ENCODE results near the gene LRRC37A.
"Not testable (repeated sequence)": the region's sequence is repeated elsewhere in the genome, so short reads cannot be mapped to it uniquely, and the experiment has no call there.

LRRC37A gene

DNA sequence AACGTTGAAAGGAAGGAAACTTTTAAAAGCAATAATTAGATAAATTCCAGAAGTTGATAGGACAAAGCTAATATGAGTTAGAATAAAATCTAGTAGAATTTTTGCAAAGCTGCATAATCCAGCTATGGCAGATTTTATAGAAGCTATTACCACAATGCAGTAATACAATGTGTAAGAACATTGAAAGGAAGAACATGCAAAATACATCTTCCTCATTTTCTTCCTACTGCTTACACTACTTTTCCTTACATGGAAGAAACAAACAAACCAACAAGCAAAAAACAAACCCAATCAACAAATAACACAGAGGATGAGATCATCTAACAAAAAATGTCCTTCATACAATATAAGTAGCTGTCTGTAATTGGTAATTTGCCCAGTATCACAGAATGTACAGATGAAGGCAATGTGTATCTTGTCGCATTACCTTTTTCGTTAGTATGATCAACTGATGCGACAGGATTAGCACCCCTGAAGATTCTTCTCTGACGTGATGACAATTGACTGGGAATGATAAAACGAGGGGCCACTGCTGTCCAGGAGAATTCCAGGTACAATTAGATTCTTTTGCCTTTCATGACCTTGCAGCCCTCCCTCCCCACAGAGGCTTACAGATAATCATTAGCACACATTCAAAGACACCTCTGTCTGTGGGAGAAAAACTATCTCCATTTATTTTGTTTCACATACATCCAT is 21.2 kb upstream of the LRRC37A start:
- TF ChIP-seq REST (IDR thresholded peaks at IDR 0.05; ENCODE audit: insufficient read depth in 1 of 2, low read depth in 2 of 2, low read length in 2 of 2) (no peak), FOXP2 (optimal IDR thresholded peaks at IDR 0.05; ENCODE audit: borderline replicate concordance, extremely low read depth, extremely low read length, insufficient read depth) (no peak), POLR2AphosphoS5 (IDR thresholded peaks at IDR 0.05; ENCODE audit: low read depth, low read length) (no peak), SIN3A (IDR thresholded peaks at IDR 0.05; ENCODE audit: borderline replicate concordance, insufficient read depth, low read length) (no peak), TAF1 (IDR thresholded peaks at IDR 0.05; ENCODE audit: borderline replicate concordance, insufficient read depth, low read length) (no peak)

DNA sequence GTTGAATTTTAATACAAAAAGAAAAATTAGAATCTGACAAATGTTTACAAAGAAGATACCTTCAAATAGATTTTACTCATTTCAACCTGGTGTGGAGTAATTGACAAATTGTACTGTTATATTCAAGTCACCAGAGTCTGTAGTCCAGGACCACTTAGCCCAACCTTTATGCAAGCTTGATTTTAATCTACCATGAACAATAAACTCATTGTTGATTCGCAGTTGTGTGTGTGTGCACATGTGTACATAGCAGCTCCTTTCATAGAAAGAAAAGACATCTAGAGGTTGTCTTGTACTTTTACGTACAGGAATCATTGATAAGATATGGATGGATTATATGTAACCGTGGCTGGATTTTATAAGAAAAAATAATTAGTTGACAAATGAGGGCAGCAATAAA is 20.7 kb upstream of the LRRC37A start:
- TF ChIP-seq TAF1 (IDR thresholded peaks at IDR 0.05; ENCODE audit: borderline replicate concordance, insufficient read depth, low read length) (no peak), FOXP2 (optimal IDR thresholded peaks at IDR 0.05; ENCODE audit: borderline replicate concordance, extremely low read depth, extremely low read length, insufficient read depth) (no peak), SIN3A (IDR thresholded peaks at IDR 0.05; ENCODE audit: borderline replicate concordance, insufficient read depth, low read length) (no peak), POLR2AphosphoS5 (IDR thresholded peaks at IDR 0.05; ENCODE audit: low read depth, low read length) (no peak), REST (IDR thresholded peaks at IDR 0.05; ENCODE audit: insufficient read depth in 1 of 2, low read depth in 2 of 2, low read length in 2 of 2) (no peak)

DNA sequence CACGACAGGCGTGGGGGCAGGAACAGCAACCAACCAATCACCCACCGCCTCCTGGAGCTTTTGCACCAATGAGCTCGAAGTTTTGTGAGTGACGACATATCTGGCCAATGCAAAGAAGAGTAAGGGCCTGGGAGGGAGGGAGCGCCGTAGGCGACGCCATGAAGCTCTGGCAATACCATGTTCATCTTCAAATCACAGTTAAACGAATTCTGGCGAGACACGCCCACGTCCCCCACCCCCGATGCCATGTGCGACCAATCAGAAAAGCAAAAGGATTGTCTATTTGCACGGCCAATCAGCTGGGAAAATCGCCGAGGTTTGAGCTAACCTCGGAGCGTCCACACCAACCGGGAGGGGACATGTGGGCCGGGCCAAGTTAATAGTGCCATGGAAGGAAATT is 66.8 kb downstream of the LRRC37A start, which contains the start of gene ARL17B:
Gene ARL17B, minus strand, starts transcription at position 12 of the 400 bp plus-strand sequence. CDS start 3,369 bp downstream, outside the sequence.
- TF ChIP-seq POLR2AphosphoS5 (IDR thresholded peaks at IDR 0.05; ENCODE audit: low read depth, low read length); FOXP2 (optimal IDR thresholded peaks at IDR 0.05; ENCODE audit: borderline replicate concordance, extremely low read depth, extremely low read length, insufficient read depth); TAF1 (IDR thresholded peaks at IDR 0.05; ENCODE audit: borderline replicate concordance, insufficient read depth, low read length): not testable (repeated sequence)
